Uterus (tissue), 4 donors: ENCODE data around the gene R3HCC1L. TPM values are rescaled to one million over a fixed set of nuclear protein-coding genes. Genes with fewer than 3 reads are reported as not detected.

Experiments used
- DNase-seq, 2 donors: peaks; one replicate each; pipeline ENCODE4 v3.0.0-alpha.2; 2019 to 2020
- H3K27ac ChIP-seq, 2 donors: fragments of 200-600 bp; sonication (generic); 1 replicate in 1 of 2; 2 replicates in 1 of 2; pipeline ENCODE4 v1.5.1; 2016 to 2018
- H3K27me3 ChIP-seq, 2 donors: fragments of 200-600 bp; sonication (generic); one replicate each; pipeline ENCODE4 v1.5.1; 2018 to 2019; ENCODE audit warnings: control low read depth in 1 of 2
- H3K36me3 ChIP-seq, 2 donors: fragments of 200-600 bp; sonication (generic); one replicate each; pipeline ENCODE4 v1.5.1; 2019; ENCODE audit warnings: control low read depth in 1 of 2
- H3K4me1 ChIP-seq, 2 donors: fragments of 200-600 bp; sonication (generic); one replicate each; pipeline ENCODE4 v1.5.1; 2018 to 2019; ENCODE audit warnings: control low read depth in 1 of 2
- H3K4me3 ChIP-seq, 2 donors: fragments of 200-600 bp; sonication (generic); 1 replicate in 1 of 2; 2 replicates in 1 of 2; pipeline ENCODE4 v1.5.1; 2018 to 2019; ENCODE audit warnings: mild to moderate bottlenecking in 1 of 2
- H3K9me3 ChIP-seq, 2 donors: fragments of 200-600 bp; sonication (generic); one replicate each; pipeline ENCODE4 v1.5.1; 2019; ENCODE audit warnings: control low read depth in 1 of 2
- CTCF ChIP-seq, 4 experiments: fragments of 200-600 bp in 2 of 4; fragments of 450-650 bp in 2 of 4; sonication (generic) in 2 of 4; IDR thresholded peaks; one replicate each; pipeline ENCODE4 v1.5.1; 2016 to 2019; ENCODE audit warnings: antibody characterized with exemption in 4 of 4, mild to moderate bottlenecking in 2 of 4, moderate library complexity in 1 of 4
- POLR2A ChIP-seq, 2 donors: fragments of 450-650 bp; IDR thresholded peaks; one replicate each; pipeline ENCODE4 v1.6.1; 2016; ENCODE audit warnings: antibody characterized with exemption in 2 of 2, mild to moderate bottlenecking in 1 of 2, moderate library complexity in 1 of 2
- intact Hi-C: fragments of 100-400 bp; cut with DNase I; formaldehyde crosslinking; loops from one replicate; pipeline ENCODE4 v1.15.1; 2023; ENCODE audit warnings: low total_unique reads
- total RNA-seq, 4 donors: library from RNA; depleted of rRNA in 3 of 4; stranded (reverse); fragments of >200 nt in 3 of 4; gene quantifications; one replicate each; pipeline versions ENCODE4 v1.1.0 to v1.2.4, GENCODE V29; 2014 to 2023
- donor health status: DM: yes; HTN: yes; CAD: no.

The R3HCC1L gene
- total RNA-seq, 4 donors from 2014 or later = 5.9 to 23.4 (median 10.8) TPM

DNA sequence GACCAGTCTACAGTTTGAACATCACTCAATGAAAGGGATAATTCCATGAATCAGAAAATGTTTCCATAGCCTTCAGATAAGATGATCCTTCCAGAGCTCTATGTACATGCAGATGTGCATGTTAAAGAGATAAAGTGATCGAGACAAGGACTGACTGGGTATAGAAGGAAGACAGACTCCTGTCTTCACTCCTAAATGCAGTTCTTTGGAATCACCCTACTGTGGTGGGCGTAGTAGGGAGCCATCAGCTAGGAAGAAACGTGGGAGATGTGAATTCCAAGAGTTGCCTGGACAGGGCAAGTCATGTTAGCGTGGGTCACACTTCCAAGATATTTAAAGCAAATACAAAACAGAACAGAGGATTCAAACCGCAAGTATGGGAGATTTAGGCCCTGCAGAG, 109.7 kb downstream of the R3HCC1L start:
- TF ChIP-seq CTCF (IDR thresholded peaks at IDR 0.05) (no peak), POLR2A (IDR thresholded peaks at IDR 0.05) (no peak)
- Histone ChIP-seq H3K4me1 (no peaks in the 10 kb centered on the region), H3K27ac (no peak overlapping the region), H3K9me3 (no peaks in the 10 kb centered on the region), H3K4me3 (no peak overlapping the region), H3K27me3 (no peaks in the 10 kb centered on the region), H3K36me3 (no peaks in the 10 kb centered on the region)
- DNase-seq = no peak
- intact Hi-C loops = no loop called here

DNA sequence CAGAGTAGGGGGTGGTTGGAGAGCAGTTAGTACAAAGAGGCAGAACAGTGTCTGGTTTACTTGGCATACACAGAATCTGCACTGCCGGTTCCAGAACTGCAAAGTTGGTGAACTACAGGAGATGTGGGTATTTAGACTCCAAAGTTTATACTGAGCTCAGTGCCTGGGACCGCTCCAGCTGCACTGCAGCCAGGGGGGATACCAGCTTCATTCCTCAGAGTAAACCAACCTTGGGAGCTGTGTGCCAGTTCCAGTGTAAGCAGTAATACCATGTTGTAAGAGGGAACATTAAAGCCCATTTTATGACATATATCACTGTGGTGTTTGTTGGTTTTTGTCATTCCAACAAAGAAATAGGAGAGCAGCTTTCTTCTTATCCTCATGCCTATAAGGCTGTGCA, 110.1 kb downstream of the R3HCC1L start:
- no peak for DNase-seq

DNA sequence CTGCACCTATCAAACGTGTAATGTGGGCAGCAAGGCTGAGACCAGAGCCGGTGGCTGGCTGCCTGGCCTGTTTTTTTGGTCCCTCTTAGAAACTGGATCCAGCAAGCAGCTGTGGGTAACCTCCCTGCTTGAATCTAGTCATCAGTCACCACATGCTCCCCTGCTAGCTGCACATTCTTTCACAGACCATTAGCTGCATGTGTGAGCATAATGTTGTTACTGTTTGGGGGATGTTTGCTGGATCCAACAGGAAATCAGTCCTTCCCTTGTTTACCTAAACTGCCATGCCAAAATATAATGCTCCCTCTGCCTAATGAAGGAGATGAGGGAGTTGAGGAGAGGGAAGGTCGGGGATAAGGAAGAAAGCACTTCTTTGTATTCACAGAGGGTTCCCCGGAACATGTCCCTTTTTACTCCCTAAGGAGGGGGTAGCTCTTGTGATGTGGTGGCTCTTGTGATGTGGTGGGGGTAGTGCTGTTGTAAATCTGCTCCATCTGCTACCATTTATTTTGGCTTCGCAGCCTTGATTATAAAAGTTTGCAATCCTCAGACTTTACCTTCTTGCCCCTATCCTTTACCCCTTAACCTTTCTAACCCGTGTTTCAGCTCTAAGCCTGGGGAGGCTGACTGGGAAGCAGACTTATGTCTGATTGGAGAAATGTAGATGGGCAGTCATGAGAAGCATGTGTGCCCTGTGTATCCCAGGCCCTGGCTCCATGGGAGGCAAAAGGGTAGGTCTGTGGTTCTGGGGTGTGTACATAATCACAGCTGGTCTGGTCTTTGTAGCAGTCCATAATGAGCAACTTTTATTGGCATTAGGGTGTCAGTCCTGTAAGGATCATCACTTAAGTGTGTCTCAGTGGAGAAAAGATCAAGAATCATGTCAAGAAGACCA, 112.7 kb downstream of the R3HCC1L start:
- TF ChIP-seq POLR2A (IDR thresholded peaks at IDR 0.05) (no peak), CTCF (IDR thresholded peaks at IDR 0.05) (no peak)
- H3K4me1 ChIP-seq = no peaks in the 10 kb centered on the region
- H3K27ac ChIP-seq = no peak overlapping the region
- intact Hi-C loops = no loop called here
- H3K27me3 ChIP-seq = no peaks in the 10 kb centered on the region
- no peak for DNase-seq
- no peaks in the 10 kb centered on the region for H3K36me3 ChIP-seq
- H3K9me3 ChIP-seq = no peaks in the 10 kb centered on the region
- H3K4me3 ChIP-seq = no peak overlapping the region

More for the DNA sequence above, 110.1 kb downstream of the R3HCC1L start:
- Histone ChIP-seq H3K36me3 (no peaks in the 10 kb centered on the region), H3K4me1 (no peaks in the 10 kb centered on the region), H3K9me3 (no peaks in the 10 kb centered on the region), H3K27me3 (no peaks in the 10 kb centered on the region), H3K4me3 (no peak overlapping the region), H3K27ac (no peak overlapping the region)
- TF ChIP-seq POLR2A (IDR thresholded peaks at IDR 0.05) (no peak), CTCF (IDR thresholded peaks at IDR 0.05) (no peak)
- intact Hi-C loops = no loop called here

DNA sequence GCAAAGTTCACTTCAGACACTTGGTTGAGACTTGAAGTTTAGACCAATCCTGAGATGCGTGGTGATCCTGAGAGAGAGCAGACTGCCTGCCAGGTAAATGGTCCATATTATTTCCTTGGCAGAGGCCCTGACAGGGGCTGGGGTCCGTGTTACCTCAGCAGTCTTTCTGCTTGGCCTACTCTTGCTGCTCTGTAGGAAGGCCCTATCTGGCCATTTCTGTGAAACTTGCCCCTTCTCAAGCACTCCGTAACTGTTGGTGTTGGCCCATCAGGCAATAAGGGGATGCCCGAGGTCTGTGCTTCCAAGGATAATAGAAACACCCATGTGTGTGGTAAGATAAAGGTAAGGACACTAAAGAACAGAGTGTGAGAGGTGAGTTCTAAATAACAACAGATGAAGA, 113.6 kb downstream of the R3HCC1L start:
- H3K4me1 ChIP-seq = no peaks in the 10 kb centered on the region

More for the DNA sequence above, 113.6 kb downstream of the R3HCC1L start:
- no peak overlapping the region for H3K4me3 ChIP-seq
- DNase-seq = no peak
- no peaks in the 10 kb centered on the region for H3K36me3 ChIP-seq
- no peaks in the 10 kb centered on the region for H3K27me3 ChIP-seq
- H3K9me3 ChIP-seq = no peaks in the 10 kb centered on the region
- intact Hi-C loops = no loop called here
- no peak overlapping the region for H3K27ac ChIP-seq
- TF ChIP-seq POLR2A (IDR thresholded peaks at IDR 0.05) (no peak), CTCF (IDR thresholded peaks at IDR 0.05) (no peak)
